OCI-LY1 (cell line): ENCODE data around the gene ANKRD40CL.

Source experiments
- CTCF ChIP-seq: fragments of 200-600 bp; sonication (generic), shearing (Covaris generic); IDR thresholded peaks from 2 replicates; pipeline ENCODE4 v1.5.1; 2017; ENCODE audit warnings: mild to moderate bottlenecking, antibody characterized with exemption, low read length, moderate library complexity, mixed read lengths
- EZH2 ChIP-seq: fragments of 200-600 bp; sonication (generic), shearing (Covaris generic); IDR thresholded peaks from 2 replicates; pipeline ENCODE4 v1.8.0; 2017; ENCODE audit warnings: borderline replicate concordance, mixed run types, mild to moderate bottlenecking, antibody characterized with exemption, low read length, moderate library complexity, mixed read lengths

GRCh38 chr17:50813583-50813982 is 46.3 kb upstream of the ANKRD40CL start:
- TF ChIP-seq CTCF (no peak), EZH2 (no peak)
